Measurements from ENCODE around the gene SYK. TPM values are rescaled to one million over a fixed set of nuclear protein-coding genes. Genes with fewer than 3 reads are reported as not detected.

SYK gene
- total and polyA plus RNA-seq, 2 of the 4 experiments (the other 2 are of a cell fraction): not detected

DNA sequence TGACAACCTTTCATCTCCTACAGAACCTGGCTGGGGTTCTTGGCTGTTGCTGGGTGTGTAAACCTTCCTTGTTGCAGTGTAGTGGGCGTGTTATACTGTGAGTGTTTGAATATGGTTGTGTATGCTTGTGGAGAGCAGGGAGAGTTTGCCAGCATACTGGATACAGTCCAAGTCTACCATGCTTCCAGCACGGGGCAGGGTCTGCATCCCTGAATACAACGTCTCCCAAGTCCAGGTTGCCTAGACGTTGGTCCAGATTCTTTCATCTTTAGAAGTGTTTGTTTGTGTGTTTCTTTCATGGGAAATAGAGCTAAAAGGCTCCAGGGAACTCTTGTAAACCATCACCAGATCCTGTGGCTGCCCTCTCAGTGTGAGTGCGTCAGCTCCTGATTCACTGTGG is 46.4 kb downstream of the SYK start:
- no peaks in the 10 kb centered on the region for H3K79me1 ChIP-seq (ENCODE audit: low read depth in 1 of 2, low read length in 2 of 2)
- H4K91ac ChIP-seq (ENCODE audit: insufficient read depth, low read depth, low read length): no peak overlapping the region
- no peak overlapping the region for H2BK15ac ChIP-seq (ENCODE audit: low read depth, low read length)
- CTCF ChIA-PET: no interaction called here
- no peak overlapping the region for H3K9ac ChIP-seq (ENCODE audit: low read depth, low read length)
- H3K27ac ChIP-seq (ENCODE audit: insufficient read depth, low read length): no peak overlapping the region
- no peak overlapping the region for H3K4me2 ChIP-seq (ENCODE audit: low read depth, low read length)
- H3K4me3 ChIP-seq (ENCODE audit: insufficient read depth, low read depth, low read length): no peak overlapping the region
- H3K36me3 ChIP-seq (ENCODE audit: control insufficient read depth, insufficient read depth, low read length): no peaks in the 10 kb centered on the region
- H2BK20ac ChIP-seq (ENCODE audit: low read depth, low read length): no peak overlapping the region
- no peak overlapping the region for H2AFZ ChIP-seq (replicated peaks; ENCODE audit: low read length, poor library complexity)
- no peaks in the 10 kb centered on the region; the same call in 1 of the 2 replicates for H3K27me3 ChIP-seq (ENCODE audit: control insufficient read depth, insufficient read depth, low read length)
- no peak overlapping the region for H2BK5ac ChIP-seq (ENCODE audit: low read depth, low read length, poor library complexity, severe bottlenecking)
- H4K5ac ChIP-seq (ENCODE audit: low read depth, low read length): no peak overlapping the region
- no peaks in the 10 kb centered on the region for H3K9me1 ChIP-seq (ENCODE audit: insufficient read depth, low read length)
- no peak overlapping the region for H2AK5ac ChIP-seq (ENCODE audit: low read depth, low read length)
- no peak overlapping the region for H2AK9ac ChIP-seq (replicated peaks; ENCODE audit: low read depth, low read length, poor library complexity)
- no peak for DNase-seq
- no peak overlapping the region for H3K4ac ChIP-seq (ENCODE audit: low read depth, low read length)
- H2BK120ac ChIP-seq (ENCODE audit: low read depth, low read length): no peak overlapping the region
- no peak for ATAC-seq (ENCODE audit: low read depth)
- no peak overlapping the region for H3K23ac ChIP-seq (ENCODE audit: low read depth, low read length)
- in situ Hi-C loops (cut with MboI; ENCODE audit: low sequenced_read_pairs): no loop called here
- no peak overlapping the region for H3K56ac ChIP-seq (ENCODE audit: extremely low read depth, insufficient read depth, low read length)
- TF ChIP-seq MAZ (IDR thresholded peaks at IDR 0.05; ENCODE audit: borderline replicate concordance, low read depth, low read length) (no peak), RAD21 (IDR thresholded peaks at IDR 0.05; ENCODE audit: low read length) (no peak), ELK1 (IDR thresholded peaks at IDR 0.05; ENCODE audit: borderline replicate concordance, low read depth, low read length) (no peak), USF2 (IDR thresholded peaks at IDR 0.05; ENCODE audit: low read depth, low read length) (no peak), FOS (IDR thresholded peaks at IDR 0.05; ENCODE audit: low read depth, low read length) (no peak), CEBPB (IDR thresholded peaks at IDR 0.05; ENCODE audit: low read depth, low read length) (no peak)
- H3K9me3 ChIP-seq (ENCODE audit: control insufficient read depth, insufficient read depth, low read length): no peaks in the 10 kb centered on the region
- H4K20me1 ChIP-seq (ENCODE audit: insufficient read depth, low read length): no peaks in the 10 kb centered on the region
- no peak overlapping the region for H3K14ac ChIP-seq (replicated peaks; ENCODE audit: low read depth, low read length)
- POLR2A ChIA-PET (ENCODE audit: unreplicated experiment): no interaction called here
- WGBS, 2 experiments (ENCODE audit: extremely low coverage in 2 of 2, insufficient read length in 1 of 2): 0% methylated on average over 1 of the region's 5 CpGs; no CpG with 5 or more reads in 1 of the 2 experiments
- no peak overlapping the region for H3K18ac ChIP-seq (ENCODE audit: low read depth, low read length)
- intact Hi-C loops (cut with micrococcal nuclease): no loop called here
- no peak overlapping the region for H4K8ac ChIP-seq (ENCODE audit: low read depth in 2 of 2, low read length in 2 of 2)
- dilution Hi-C loops (cut with HindIII; ENCODE audit: low sequenced_read_pairs, unreplicated experiment): no loop called here
- BruUV-seq (replicated peaks): no TSS peak
- H3K4me1 ChIP-seq (ENCODE audit: control insufficient read depth, insufficient read depth, low read length): no peaks in the 10 kb centered on the region
